ENCODE data around the gene CSMD2. TPM values are rescaled to one million over a fixed set of nuclear protein-coding genes. Genes with fewer than 3 reads are reported as not detected.

Gene CSMD2
- total RNA-seq, 1 donor from 2014 or later: 0.52 TPM

- Histone ChIP-seq H3K9ac (ENCODE audit: low read depth in 1 of 3, low read length in 3 of 3) (no peak overlapping the region), H3K4me3 (ENCODE audit: low read length in 3 of 3) (no peak overlapping the region)
Measured at GRCh38 chr1:33886496-33886895, 278.5 kb downstream of the CSMD2 start.

GRCh38 chr1:33880305-33880704 lies 284.7 kb downstream of the CSMD2 start:
- no peaks in the 10 kb centered on the region for H3K36me3 ChIP-seq (ENCODE audit: control insufficient read depth in 3 of 3, insufficient read depth in 3 of 3, low read length in 3 of 3)
- H3K27me3 ChIP-seq (ENCODE audit: control insufficient read depth in 3 of 3, insufficient read depth in 3 of 3, low read length in 3 of 3): peaks cover 0 to 4% (median 3%) of the 10 kb centered on the region in 3 donors
- no peak overlapping the region for H3K4me3 ChIP-seq (ENCODE audit: low read length in 3 of 3)
- H3K9ac ChIP-seq (ENCODE audit: low read depth in 1 of 3, low read length in 3 of 3): no peak overlapping the region
- no peak overlapping the region for H3K27ac ChIP-seq (ENCODE audit: low read depth, low read length)
- peaks cover 0 to 7% (median 0%) of the 10 kb centered on the region in 3 donors for H3K4me1 ChIP-seq (ENCODE audit: control insufficient read depth in 3 of 3, insufficient read depth in 3 of 3, low read length in 3 of 3)
- no peaks in the 10 kb centered on the region for H3K9me3 ChIP-seq (ENCODE audit: control insufficient read depth in 3 of 3, low read length in 3 of 3)

More at GRCh38 chr1:33886496-33886895, 278.5 kb downstream of the CSMD2 start:
- Histone ChIP-seq H3K36me3 (ENCODE audit: control insufficient read depth in 3 of 3, insufficient read depth in 3 of 3, low read length in 3 of 3) (no peaks in the 10 kb centered on the region), H3K4me1 (ENCODE audit: control insufficient read depth in 3 of 3, insufficient read depth in 3 of 3, low read length in 3 of 3) (no peaks in the 10 kb centered on the region), H3K9me3 (ENCODE audit: control insufficient read depth in 3 of 3, low read length in 3 of 3) (no peaks in the 10 kb centered on the region), H3K27ac (ENCODE audit: low read depth, low read length) (no peak overlapping the region), H3K27me3 (ENCODE audit: control insufficient read depth in 3 of 3, insufficient read depth in 3 of 3, low read length in 3 of 3) (no peaks in the 10 kb centered on the region)

GRCh38 chr1:33878392-33878791 lies 286.6 kb downstream of the CSMD2 start:
- Histone ChIP-seq H3K36me3 (ENCODE audit: control insufficient read depth in 3 of 3, insufficient read depth in 3 of 3, low read length in 3 of 3) (no peaks in the 10 kb centered on the region), H3K4me1 (ENCODE audit: control insufficient read depth in 3 of 3, insufficient read depth in 3 of 3, low read length in 3 of 3) (peaks cover 0 to 7% (median 0%) of the 10 kb centered on the region in 3 donors), H3K9ac (ENCODE audit: low read depth in 1 of 3, low read length in 3 of 3) (no peak overlapping the region), H3K27ac (ENCODE audit: low read depth, low read length) (no peak overlapping the region), H3K4me3 (ENCODE audit: low read length in 3 of 3) (no peak overlapping the region), H3K27me3 (ENCODE audit: control insufficient read depth in 3 of 3, insufficient read depth in 3 of 3, low read length in 3 of 3) (peaks cover 2 to 4% (median 3%) of the 10 kb centered on the region in 3 donors), H3K9me3 (ENCODE audit: control insufficient read depth in 3 of 3, low read length in 3 of 3) (no peaks in the 10 kb centered on the region)

- H3K9ac ChIP-seq (ENCODE audit: low read depth in 1 of 3, low read length in 3 of 3): no peak overlapping the region
- no peak overlapping the region for H3K27ac ChIP-seq (ENCODE audit: low read depth, low read length)
- peaks cover 2 to 4% (median 3%) of the 10 kb centered on the region in 3 donors for H3K27me3 ChIP-seq (ENCODE audit: control insufficient read depth in 3 of 3, insufficient read depth in 3 of 3, low read length in 3 of 3)
- H3K36me3 ChIP-seq (ENCODE audit: control insufficient read depth in 3 of 3, insufficient read depth in 3 of 3, low read length in 3 of 3): no peaks in the 10 kb centered on the region
- H3K4me3 ChIP-seq (ENCODE audit: low read length in 3 of 3): no peak overlapping the region
- H3K4me1 ChIP-seq (ENCODE audit: control insufficient read depth in 3 of 3, insufficient read depth in 3 of 3, low read length in 3 of 3): peaks cover 0 to 7% (median 0%) of the 10 kb centered on the region in 3 donors
- no peaks in the 10 kb centered on the region for H3K9me3 ChIP-seq (ENCODE audit: control insufficient read depth in 3 of 3, low read length in 3 of 3)
Measured at GRCh38 chr1:33876970-33877650, 287.9 kb downstream of the CSMD2 start.

- Histone ChIP-seq H3K27me3 (ENCODE audit: control insufficient read depth in 3 of 3, insufficient read depth in 3 of 3, low read length in 3 of 3) (peaks cover 2 to 4% (median 3%) of the 10 kb centered on the region in 3 donors), H3K27ac (ENCODE audit: low read depth, low read length) (no peak overlapping the region), H3K9me3 (ENCODE audit: control insufficient read depth in 3 of 3, low read length in 3 of 3) (no peaks in the 10 kb centered on the region), H3K4me1 (ENCODE audit: control insufficient read depth in 3 of 3, insufficient read depth in 3 of 3, low read length in 3 of 3) (peaks cover 0 to 7% (median 0%) of the 10 kb centered on the region in 3 donors), H3K9ac (ENCODE audit: low read depth in 1 of 3, low read length in 3 of 3) (no peak overlapping the region), H3K4me3 (ENCODE audit: low read length in 3 of 3) (no peak overlapping the region), H3K36me3 (ENCODE audit: control insufficient read depth in 3 of 3, insufficient read depth in 3 of 3, low read length in 3 of 3) (no peaks in the 10 kb centered on the region)
Measured at GRCh38 chr1:33875862-33876261, 289.2 kb downstream of the CSMD2 start.

- no peaks in the 10 kb centered on the region for H3K9me3 ChIP-seq (ENCODE audit: control insufficient read depth in 3 of 3, low read length in 3 of 3)
- H3K4me3 ChIP-seq (ENCODE audit: low read length in 3 of 3): no peak overlapping the region
- H3K36me3 ChIP-seq (ENCODE audit: control insufficient read depth in 3 of 3, insufficient read depth in 3 of 3, low read length in 3 of 3): no peaks in the 10 kb centered on the region
- no peak overlapping the region for H3K27ac ChIP-seq (ENCODE audit: low read depth, low read length)
- H3K27me3 ChIP-seq (ENCODE audit: control insufficient read depth in 3 of 3, insufficient read depth in 3 of 3, low read length in 3 of 3): peaks cover 2 to 4% (median 3%) of the 10 kb centered on the region in 3 donors
- peaks cover 0 to 7% (median 0%) of the 10 kb centered on the region in 3 donors for H3K4me1 ChIP-seq (ENCODE audit: control insufficient read depth in 3 of 3, insufficient read depth in 3 of 3, low read length in 3 of 3)
- no peak overlapping the region for H3K9ac ChIP-seq (ENCODE audit: low read depth in 1 of 3, low read length in 3 of 3)
Measured at GRCh38 chr1:33874636-33875035, 290.4 kb downstream of the CSMD2 start.

GRCh38 chr1:33872683-33873082 lies 292.3 kb downstream of the CSMD2 start:
- peaks cover 0 to 7% (median 0%) of the 10 kb centered on the region in 3 donors for H3K4me1 ChIP-seq (ENCODE audit: control insufficient read depth in 3 of 3, insufficient read depth in 3 of 3, low read length in 3 of 3)
- no peak overlapping the region for H3K4me3 ChIP-seq (ENCODE audit: low read length in 3 of 3)
- no peaks in the 10 kb centered on the region for H3K9me3 ChIP-seq (ENCODE audit: control insufficient read depth in 3 of 3, low read length in 3 of 3)
- H3K9ac ChIP-seq (ENCODE audit: low read depth in 1 of 3, low read length in 3 of 3): no peak overlapping the region
- H3K36me3 ChIP-seq (ENCODE audit: control insufficient read depth in 3 of 3, insufficient read depth in 3 of 3, low read length in 3 of 3): no peaks in the 10 kb centered on the region
- peaks cover 2 to 4% (median 3%) of the 10 kb centered on the region in 3 donors for H3K27me3 ChIP-seq (ENCODE audit: control insufficient read depth in 3 of 3, insufficient read depth in 3 of 3, low read length in 3 of 3)
- H3K27ac ChIP-seq (ENCODE audit: low read depth, low read length): no peak overlapping the region

- peaks cover 2 to 4% (median 3%) of the 10 kb centered on the region in 3 donors for H3K27me3 ChIP-seq (ENCODE audit: control insufficient read depth in 3 of 3, insufficient read depth in 3 of 3, low read length in 3 of 3)
- no peak overlapping the region for H3K9ac ChIP-seq (ENCODE audit: low read depth in 1 of 3, low read length in 3 of 3)
- no peak overlapping the region for H3K4me3 ChIP-seq (ENCODE audit: low read length in 3 of 3)
- no peaks in the 10 kb centered on the region for H3K9me3 ChIP-seq (ENCODE audit: control insufficient read depth in 3 of 3, low read length in 3 of 3)
- H3K36me3 ChIP-seq (ENCODE audit: control insufficient read depth in 3 of 3, insufficient read depth in 3 of 3, low read length in 3 of 3): no peaks in the 10 kb centered on the region
- peaks cover 0 to 7% (median 0%) of the 10 kb centered on the region in 3 donors for H3K4me1 ChIP-seq (ENCODE audit: control insufficient read depth in 3 of 3, insufficient read depth in 3 of 3, low read length in 3 of 3)
- no peak overlapping the region for H3K27ac ChIP-seq (ENCODE audit: low read depth, low read length)
Measured at GRCh38 chr1:33872275-33872674, 292.8 kb downstream of the CSMD2 start.

GRCh38 chr1:33867684-33868083 lies 297.3 kb downstream of the CSMD2 start:
- no peak overlapping the region for H3K4me3 ChIP-seq (ENCODE audit: low read length in 3 of 3)
- no peaks in the 10 kb centered on the region for H3K36me3 ChIP-seq (ENCODE audit: control insufficient read depth in 3 of 3, insufficient read depth in 3 of 3, low read length in 3 of 3)
- no peak overlapping the region for H3K9ac ChIP-seq (ENCODE audit: low read depth in 1 of 3, low read length in 3 of 3)

GRCh38 chr1:33866281-33866680 lies 298.7 kb downstream of the CSMD2 start:
- Histone ChIP-seq H3K27ac (ENCODE audit: low read depth, low read length) (no peak overlapping the region), H3K4me3 (ENCODE audit: low read length in 3 of 3) (no peak overlapping the region)

More at GRCh38 chr1:33867684-33868083, 297.3 kb downstream of the CSMD2 start:
- peaks cover 0 to 8% (median 2%) of the 10 kb centered on the region in 3 donors for H3K27me3 ChIP-seq (ENCODE audit: control insufficient read depth in 3 of 3, insufficient read depth in 3 of 3, low read length in 3 of 3)
- H3K4me1 ChIP-seq (ENCODE audit: control insufficient read depth in 3 of 3, insufficient read depth in 3 of 3, low read length in 3 of 3): no peaks in the 10 kb centered on the region
- H3K27ac ChIP-seq (ENCODE audit: low read depth, low read length): no peak overlapping the region
- H3K9me3 ChIP-seq (ENCODE audit: control insufficient read depth in 3 of 3, low read length in 3 of 3): no peaks in the 10 kb centered on the region

More at GRCh38 chr1:33866281-33866680, 298.7 kb downstream of the CSMD2 start:
- Histone ChIP-seq H3K36me3 (ENCODE audit: control insufficient read depth in 3 of 3, insufficient read depth in 3 of 3, low read length in 3 of 3) (no peaks in the 10 kb centered on the region), H3K27me3 (ENCODE audit: control insufficient read depth in 3 of 3, insufficient read depth in 3 of 3, low read length in 3 of 3) (peaks cover 0 to 8% (median 2%) of the 10 kb centered on the region in 3 donors), H3K9ac (ENCODE audit: low read depth in 1 of 3, low read length in 3 of 3) (no peak overlapping the region), H3K4me1 (ENCODE audit: control insufficient read depth in 3 of 3, insufficient read depth in 3 of 3, low read length in 3 of 3) (no peaks in the 10 kb centered on the region), H3K9me3 (ENCODE audit: control insufficient read depth in 3 of 3, low read length in 3 of 3) (no peaks in the 10 kb centered on the region)

All from skeletal muscle tissue (tissue), 4 donors.